Posterior cingulate gyrus (tissue), 11 donors: ENCODE measurements around the gene EIF2S3.

ENCODE experiments used
- DNase-seq, 10 donors: peaks; one replicate each; pipeline versions ENCODE4 v3.0.0 to v3.0.0-alpha.2; 2020 to 2021; ENCODE audit warnings: mixed read lengths in 3 of 10
- intact Hi-C: fragments of 100-400 bp; cut with DNase I; formaldehyde crosslinking; loops from one replicate; pipeline ENCODE4 v1.15.1; 2023

Gene EIF2S3

GRCh38 chrX:24054182-24055042 lies at the start of gene EIF2S3:
Gene EIF2S3 (plus strand): TSS chrX:24054956. CDS start chrX:24054969, 13 bp downstream.
- intact Hi-C loops = loop anchor here (1.0 to 2.0 kb wide), 3 partner anchors 29 to 146 kb away; partner anchors contain the start of gene CXorf58

GRCh38 chrX:24005028-24005427 lies 49.7 kb upstream of the EIF2S3 start:
- no peak for DNase-seq
- intact Hi-C loops = no loop called here

More at GRCh38 chrX:24054182-24055042, at the start of gene EIF2S3:
- DNase-seq = peak; percentile 71 to 98 (median 84)

- intact Hi-C loops = no loop called here
- DNase-seq = no peak
These were observed 48.9 kb upstream of the EIF2S3 start for GRCh38 chrX:24005867-24006266.

GRCh38 chrX:24012266-24012665 lies 42.5 kb upstream of the EIF2S3 start:
- intact Hi-C loops = no loop called here
- DNase-seq = no peak

- DNase-seq = no peak
- intact Hi-C loops = no loop called here
These were observed 40.3 kb upstream of the EIF2S3 start for GRCh38 chrX:24014388-24015018.

GRCh38 chrX:24017674-24018073 lies 37.1 kb upstream of the EIF2S3 start:
- intact Hi-C loops = no loop called here
- no peak for DNase-seq

GRCh38 chrX:24018809-24019208 lies 35.9 kb upstream of the EIF2S3 start:
- DNase-seq = no peak
- intact Hi-C loops = no loop called here

- DNase-seq = no peak
- intact Hi-C loops = no loop called here
These were observed 35.3 kb upstream of the EIF2S3 start for GRCh38 chrX:24019448-24019847.

GRCh38 chrX:24020306-24020876 lies 34.4 kb upstream of the EIF2S3 start:
- DNase-seq = no peak
- intact Hi-C loops = no loop called here

- intact Hi-C loops = no loop called here
- no peak for DNase-seq
These were observed 31.2 kb upstream of the EIF2S3 start for GRCh38 chrX:24023544-24023943.

- DNase-seq = no peak
- intact Hi-C loops = loop anchor here (2.0 kb wide), 1 partner anchor 115 kb away; the partner anchor contains the start of gene CXorf58
These were observed 30.6 kb upstream of the EIF2S3 start for GRCh38 chrX:24023972-24024669.

- peak; percentile 58 to 96 (median 74) for DNase-seq
- intact Hi-C loops = loop anchor here (1.0 to 2.0 kb wide), 2 partner anchors 29 to 116 kb away; partner anchors contain the start of genes CXorf58 and EIF2S3
These were observed 29.7 kb upstream of the EIF2S3 start for GRCh38 chrX:24024819-24025740.

GRCh38 chrX:24025741-24026403 lies 28.9 kb upstream of the EIF2S3 start:
- DNase-seq = peak in 1 of 10 donors; percentile 6
- intact Hi-C loops = loop anchor here (1.0 to 2.0 kb wide), 2 partner anchors 28 to 117 kb away; partner anchors contain the start of genes CXorf58 and EIF2S3

- no peak for DNase-seq
- intact Hi-C loops = no loop called here
These were observed 28.3 kb upstream of the EIF2S3 start for GRCh38 chrX:24026432-24026831.

- DNase-seq = no peak
- intact Hi-C loops = no loop called here
These were observed 27.7 kb upstream of the EIF2S3 start, which contains the start of gene KLHL15 for GRCh38 chrX:24027086-24027485. Gene KLHL15 (minus strand): TSS chrX:24027186. CDS start chrX:24006693, 20,493 bp downstream.

- intact Hi-C loops = no loop called here
- DNase-seq = no peak
These were observed 26.8 kb upstream of the EIF2S3 start for GRCh38 chrX:24027985-24028384.

GRCh38 chrX:24030597-24030996 lies 24.2 kb upstream of the EIF2S3 start:
- intact Hi-C loops = no loop called here
- no peak for DNase-seq

- no peak for DNase-seq
- intact Hi-C loops = no loop called here
These were observed 20.3 kb upstream of the EIF2S3 start for GRCh38 chrX:24034485-24034884.

GRCh38 chrX:24037729-24038128 lies 17.0 kb upstream of the EIF2S3 start:
- intact Hi-C loops = no loop called here
- DNase-seq = no peak
